GM23338 (cell line): ENCODE results near the gene NPLOC4. TPM values are rescaled to one million over a fixed set of nuclear protein-coding genes. Genes with fewer than 3 reads are reported as not detected.

Experiments
- ATAC-seq: fragments of 200-7000 bp; cut with Tn5 transposase; 3 replicates; pipeline ENCODE4 v1.9.1; 2020
- DNase-seq: peaks from one replicate; pipeline ENCODE4 v3.0.0-alpha.2; 2015; ENCODE audit warnings: low spot score
- H2AFZ ChIP-seq: fragments of 200-600 bp; sonication (generic); 2 replicates; pipeline ENCODE4 v1.8.0; 2016; ENCODE audit warnings: antibody characterized with exemption, mild to moderate bottlenecking, moderate library complexity
- H3F3A ChIP-seq: fragments of 200-600 bp; sonication (generic); replicated peaks from 2 replicates; pipeline ENCODE4 v1.8.0; 2017; ENCODE audit warnings: antibody characterized with exemption, mixed run types, low read depth
- H3K27ac ChIP-seq: fragments of 200-600 bp; sonication (generic); 2 replicates; pipeline ENCODE4 v1.6.1; 2016; ENCODE audit warnings: low read depth
- H3K27me3 ChIP-seq: fragments of 200-600 bp; sonication (generic); 2 replicates; pipeline ENCODE4 v1.8.0; 2016; ENCODE audit warnings: mild to moderate bottlenecking, mixed run types, moderate library complexity; ENCODE audit not compliant: insufficient read depth
- H3K36me3 ChIP-seq: fragments of 200-600 bp; sonication (generic); 2 replicates; pipeline ENCODE4 v1.8.0; 2016; ENCODE audit warnings: mild to moderate bottlenecking; ENCODE audit not compliant: insufficient read depth
- H3K4me1 ChIP-seq: fragments of 200-600 bp; sonication (generic); 2 replicates; pipeline ENCODE4 v1.8.0; 2016; ENCODE audit warnings: mild to moderate bottlenecking, moderate library complexity; ENCODE audit not compliant: insufficient read depth
- H3K4me2 ChIP-seq: fragments of 200-600 bp; sonication (generic); 2 replicates; pipeline ENCODE4 v1.7.1; 2017; ENCODE audit warnings: mixed run types
- H3K4me3 ChIP-seq: fragments of 200-600 bp; sonication (generic); 2 replicates; pipeline ENCODE4 v1.6.1; 2016; ENCODE audit warnings: mixed run types
- H3K79me2 ChIP-seq: fragments of 200-600 bp; sonication (generic); replicated peaks from 2 replicates; pipeline ENCODE4 v1.8.0; 2017; ENCODE audit warnings: mild to moderate bottlenecking; ENCODE audit not compliant: insufficient read depth
- H3K9me2 ChIP-seq: fragments of 200-600 bp; sonication (generic); 2 replicates; pipeline ENCODE4 v1.8.0; 2017; ENCODE audit not compliant: insufficient read depth
- H4K20me1 ChIP-seq: fragments of 200-600 bp; sonication (generic); replicated peaks from 2 replicates; pipeline ENCODE4 v1.8.0; 2017; ENCODE audit warnings: mild to moderate bottlenecking; ENCODE audit not compliant: insufficient read depth
- H3K27ac Mint-ChIP-seq: 2 replicates; pipeline ENCODE4 v1.8.0; 2020; ENCODE audit warnings: inconsistent platforms, mild to moderate bottlenecking, moderate library complexity, mixed read lengths
- H3K27me3 Mint-ChIP-seq: 3 replicates; pipeline ENCODE4 v1.8.0; 2022; ENCODE audit warnings: low read depth, mild to moderate bottlenecking, moderate library complexity, mixed read lengths, inconsistent platforms; ENCODE audit not compliant: insufficient read depth, poor library complexity
- H3K36me3 Mint-ChIP-seq: 3 replicates; pipeline ENCODE4 v1.8.0; 2021; ENCODE audit warnings: low read depth, mild to moderate bottlenecking, inconsistent platforms, moderate library complexity, mixed read lengths
- H3K4me1 Mint-ChIP-seq: 3 replicates; pipeline ENCODE4 v1.8.0; 2020; ENCODE audit warnings: mild to moderate bottlenecking, inconsistent platforms, mixed read lengths
- H3K4me3 Mint-ChIP-seq: 3 replicates; pipeline ENCODE4 v1.8.0; 2021; ENCODE audit warnings: moderate library complexity, mild to moderate bottlenecking, inconsistent platforms, mixed read lengths
- H3K9me3 Mint-ChIP-seq: 3 replicates; pipeline ENCODE4 v1.8.0; 2020; ENCODE audit warnings: moderate library complexity, mild to moderate bottlenecking, inconsistent platforms, mixed read lengths
- CTCF ChIP-seq, 2 experiments: fragments of 200-600 bp in 1 of 2; sonication (generic) in 1 of 2; conservative IDR thresholded peaks; 2 replicates each; pipeline versions ENCODE4 v1.5.1 to v1.6.1; 2016 to 2017; ENCODE audit warnings: antibody characterized with exemption in 2 of 2, low read depth in 2 of 2, mild to moderate bottlenecking in 2 of 2, moderate library complexity in 1 of 2
- ETS1 ChIP-seq: IDR thresholded peaks from 2 replicates; pipeline ENCODE4 v1.6.1; 2016; ENCODE audit warnings: antibody characterized with exemption
- NANOG ChIP-seq: IDR thresholded peaks from 2 replicates; pipeline ENCODE4 v1.6.1; 2016; ENCODE audit warnings: antibody characterized with exemption, borderline replicate concordance
- POLR2AphosphoS5 ChIP-seq: IDR thresholded peaks from 2 replicates; pipeline ENCODE4 v1.6.1; 2016; ENCODE audit warnings: antibody characterized with exemption, low read depth
- REST ChIP-seq: IDR thresholded peaks from one replicate; pipeline ENCODE4 v1.6.1; 2018; ENCODE audit warnings: antibody characterized with exemption; ENCODE audit not compliant: unreplicated experiment
- STAT1 ChIP-seq: IDR thresholded peaks from one replicate; pipeline ENCODE4 v1.6.1; 2016; ENCODE audit warnings: antibody characterized with exemption; ENCODE audit not compliant: unreplicated experiment
- ZNF114 ChIP-seq: fragments of 250-450 bp; sonication (Bioruptor Pico); IDR thresholded peaks from 2 replicates; pipeline ENCODE4 v1.5.0; 2020; ENCODE audit warnings: mild to moderate bottlenecking, moderate library complexity
- ZNF462 ChIP-seq: fragments of 250-450 bp; sonication (Bioruptor Pico); IDR thresholded peaks from 2 replicates; pipeline ENCODE4 v1.5.0; 2020; ENCODE audit warnings: mild to moderate bottlenecking, moderate library complexity
- polyA plus RNA-seq: library from polyadenylated mRNA; unstranded; fragments of >200 nt; fragmentation: Nextera tagmentation; extraction: Ambion mirVana; gene quantifications from 2 replicates; pipeline ENCODE4 v1.2.1, GENCODE V29; 2016
- total RNA-seq: library from RNA; depleted of rRNA; stranded (reverse); fragments of >200 nt; shearing (Covaris generic); gene quantifications from 2 replicates; pipeline ENCODE4 v1.2.3, GENCODE V29; 2014

NPLOC4 gene
- total and polyA plus RNA-seq, 2 experiments from 2014 or later: 24.1 to 79.1 TPM

- peaks cover 6% of the 10 kb centered on the region for H3K27me3 Mint-ChIP-seq
- no peaks in the 10 kb centered on the region; the same call in 2 of the 3 replicates for H3K9me3 Mint-ChIP-seq
- no peak overlapping the region for H3K27ac Mint-ChIP-seq
- H3K4me3 Mint-ChIP-seq: no peak overlapping the region
- Histone ChIP-seq H3K27ac (no peak overlapping the region), H3K4me1 (no peaks in the 10 kb centered on the region), H3K27me3 (no peaks in the 10 kb centered on the region), H3K4me2 (no peak overlapping the region), H3K4me3 (no peak overlapping the region), H2AFZ (no peak overlapping the region), H3K36me3 (no peaks in the 10 kb centered on the region), H3K79me2 (no peaks in the 10 kb centered on the region), H3K9me2 (no peaks in the 10 kb centered on the region), H4K20me1 (no peaks in the 10 kb centered on the region), H3F3A (no peaks in the 10 kb centered on the region)
- DNase-seq (no peak), ATAC-seq (no peak)
- peaks cover 14% of the 10 kb centered on the region for H3K36me3 Mint-ChIP-seq
- H3K4me1 Mint-ChIP-seq: peaks cover 4% of the 10 kb centered on the region
- TF ChIP-seq ZNF114: no peak
Observed at GRCh38 chr17:81542431-81543338, 94.2 kb downstream of the NPLOC4 start.

GRCh38 chr17:81541123-81541522 lies 95.8 kb downstream of the NPLOC4 start:
- Histone ChIP-seq H3K4me2 (no peak overlapping the region), H2AFZ (no peak overlapping the region), H3K9me2 (no peaks in the 10 kb centered on the region), H3F3A (no peaks in the 10 kb centered on the region), H3K79me2 (no peaks in the 10 kb centered on the region), H3K4me1 (no peaks in the 10 kb centered on the region), H3K4me3 (no peak overlapping the region), H3K27ac (no peak overlapping the region), H4K20me1 (no peaks in the 10 kb centered on the region), H3K27me3 (peaks cover 8% of the 10 kb centered on the region), H3K36me3 (no peaks in the 10 kb centered on the region)
- Mint-ChIP-seq H3K4me1 (peaks cover 6% of the 10 kb centered on the region), H3K27ac (no peak overlapping the region), H3K9me3 (no peaks in the 10 kb centered on the region; the same call in 2 of the 3 replicates), H3K27me3 (peaks cover 10% of the 10 kb centered on the region), H3K36me3 (peaks cover 10% of the 10 kb centered on the region), H3K4me3 (no peak overlapping the region)
- ATAC-seq (no peak), DNase-seq (no peak)
- TF ChIP-seq STAT1 (no peak), REST (no peak), CTCF (conservative IDR thresholded peaks at IDR 0.05; ENCODE audit: low read depth in 2 of 2) (no peak), POLR2AphosphoS5 (no peak), ZNF462 (CRISPR knock-in tag) (no peak), NANOG (no peak), ETS1 (no peak)
